ENCODE measurements around the gene MPIG6B.

- TF ChIP-seq EZH2 (IDR thresholded peaks at IDR 0.05; ENCODE audit: insufficient read depth, poor library complexity, severe bottlenecking) = no peak
- TF ChIP-seq EZH2phosphoT487 (IDR thresholded peaks at IDR 0.05; ENCODE audit: insufficient read depth, low read depth) = no peak
Observed at GRCh38 chr6:31693535-31693934, 29.6 kb upstream of the MPIG6B start.

All from GM23248 (cell line).